OCI-LY1 (cell line): Measurements from ENCODE around the gene NEXN.

Experiments
- H2AFZ ChIP-seq: fragments of 200-600 bp; sonication (generic), shearing (Covaris generic); 2 replicates; pipeline ENCODE4 v1.6.0; 2014; ENCODE audit warnings: antibody characterized with exemption, mild to moderate bottlenecking, low read length
- H3F3A ChIP-seq: fragments of 200-600 bp; sonication (generic), shearing (Covaris generic); 2 replicates; pipeline ENCODE4 v1.6.0; 2014; ENCODE audit warnings: mild to moderate bottlenecking, antibody characterized with exemption, low read length, moderate library complexity; ENCODE audit not compliant: insufficient read depth
- H3K27ac ChIP-seq: fragments of 200-600 bp; sonication (generic); 2 replicates; pipeline ENCODE4 v1.5.1; 2014; ENCODE audit warnings: low read length, mixed run types, mild to moderate bottlenecking, low read depth; ENCODE audit not compliant: poor library complexity, severe bottlenecking
- H3K27me3 ChIP-seq: fragments of 200-600 bp; sonication (generic); 2 replicates; pipeline ENCODE4 v1.6.0; 2014; ENCODE audit warnings: antibody characterized with exemption, mild to moderate bottlenecking, low read length, moderate library complexity; ENCODE audit not compliant: insufficient read depth
- H3K36me3 ChIP-seq: fragments of 200-600 bp; sonication (generic); 2 replicates; pipeline ENCODE4 v1.6.1; 2014; ENCODE audit warnings: mild to moderate bottlenecking, antibody characterized with exemption, low read length, moderate library complexity, mixed read lengths; ENCODE audit not compliant: insufficient read depth
- H3K4me1 ChIP-seq: fragments of 200-600 bp; sonication (generic); 2 replicates; pipeline ENCODE4 v1.5.1; 2014; ENCODE audit warnings: mild to moderate bottlenecking, low read length, moderate library complexity; ENCODE audit not compliant: insufficient read depth, severe bottlenecking
- H3K4me2 ChIP-seq: fragments of 200-600 bp; sonication (generic), shearing (Covaris generic); 2 replicates; pipeline ENCODE4 v1.6.1; 2014; ENCODE audit warnings: low read length
- H3K4me3 ChIP-seq: fragments of 200-600 bp; sonication (generic); 2 replicates; pipeline ENCODE4 v1.5.1; 2014; ENCODE audit warnings: low read length, low read depth, mild to moderate bottlenecking, mixed read lengths; ENCODE audit not compliant: poor library complexity, severe bottlenecking
- H3K79me2 ChIP-seq: fragments of 200-600 bp; shearing (Covaris generic); 2 replicates; pipeline ENCODE4 v1.6.1; 2016; ENCODE audit warnings: mixed run types, low read length, mixed read lengths; ENCODE audit not compliant: insufficient read depth
- H3K9ac ChIP-seq: fragments of 200-600 bp; sonication (generic), shearing (Covaris generic); 2 replicates; pipeline ENCODE4 v1.6.1; 2014; ENCODE audit warnings: mild to moderate bottlenecking, low read length, mixed read lengths
- H3K9me2 ChIP-seq: fragments of 200-600 bp; sonication (generic), shearing (Covaris generic); 2 replicates; pipeline ENCODE4 v1.6.1; 2014; ENCODE audit warnings: low read depth, mild to moderate bottlenecking, low read length, mixed read lengths
- H3K9me3 ChIP-seq: fragments of 200-600 bp; shearing (Covaris generic); 2 replicates; pipeline ENCODE4 v1.6.1; 2014; ENCODE audit warnings: low read length, mixed read lengths
- H4K20me1 ChIP-seq: fragments of 200-600 bp; sonication (generic), shearing (Covaris generic); 2 replicates; pipeline ENCODE4 v1.6.0; 2016; ENCODE audit warnings: mild to moderate bottlenecking, low read length; ENCODE audit not compliant: insufficient read depth
- CTCF ChIP-seq: fragments of 200-600 bp; sonication (generic), shearing (Covaris generic); IDR thresholded peaks from 2 replicates; pipeline ENCODE4 v1.5.1; 2017; ENCODE audit warnings: mild to moderate bottlenecking, antibody characterized with exemption, low read length, moderate library complexity, mixed read lengths
- EZH2 ChIP-seq: fragments of 200-600 bp; sonication (generic), shearing (Covaris generic); IDR thresholded peaks from 2 replicates; pipeline ENCODE4 v1.8.0; 2017; ENCODE audit warnings: borderline replicate concordance, mixed run types, mild to moderate bottlenecking, antibody characterized with exemption, low read length, moderate library complexity, mixed read lengths

NEXN gene

GRCh38 chr1:77882411-77882810 lies 6.0 kb upstream of the NEXN start:
- Histone ChIP-seq H3K9me2 (no peaks in the 10 kb centered on the region), H3K27ac (no peak overlapping the region), H3K36me3 (no peaks in the 10 kb centered on the region; the same call in 1 of the 2 replicates), H3K9me3 (no peaks in the 10 kb centered on the region), H3K79me2 (no peaks in the 10 kb centered on the region), H3K4me2 (no peak overlapping the region), H3K4me3 (no peak overlapping the region), H3K4me1 (no peaks in the 10 kb centered on the region), H4K20me1 (no peaks in the 10 kb centered on the region), H2AFZ (no peak overlapping the region), H3K27me3 (no peaks in the 10 kb centered on the region), H3K9ac (no peak overlapping the region), H3F3A (no peaks in the 10 kb centered on the region)
- TF ChIP-seq CTCF (no peak), EZH2 (no peak)

GRCh38 chr1:77888781-77889642 lies 588 bp downstream of the NEXN start:
- Histone ChIP-seq H3K4me1 (peaks cover 15% of the 10 kb centered on the region), H3K4me3 (peak overlapping the region; percentile 56), H3K9ac (peak overlapping the region; percentile 32; the same call in 1 of the 2 replicates), H3K36me3 (no peaks in the 10 kb centered on the region), H3K9me3 (no peaks in the 10 kb centered on the region), H3K27me3 (no peaks in the 10 kb centered on the region; the same call in 1 of the 2 replicates), H3K9me2 (no peaks in the 10 kb centered on the region), H3F3A (no peaks in the 10 kb centered on the region), H3K79me2 (no peaks in the 10 kb centered on the region), H4K20me1 (no peaks in the 10 kb centered on the region), H3K4me2 (peak overlapping the region; percentile 77), H2AFZ (no peak overlapping the region), H3K27ac (no peak overlapping the region)
- TF ChIP-seq CTCF (no peak), EZH2 (no peak)

- no peak overlapping the region for H3K27ac ChIP-seq
- no peaks in the 10 kb centered on the region for H4K20me1 ChIP-seq
- H3F3A ChIP-seq = no peaks in the 10 kb centered on the region
- TF ChIP-seq CTCF (no peak), EZH2 (no peak)
- peaks cover 15% of the 10 kb centered on the region for H3K4me1 ChIP-seq
- H3K79me2 ChIP-seq = no peaks in the 10 kb centered on the region
- H3K36me3 ChIP-seq = no peaks in the 10 kb centered on the region
- H3K27me3 ChIP-seq = no peaks in the 10 kb centered on the region; the same call in 1 of the 2 replicates
- H3K4me3 ChIP-seq = peak overlapping the region; percentile 56
- H3K9me3 ChIP-seq = no peaks in the 10 kb centered on the region
- H2AFZ ChIP-seq = no peak overlapping the region
- peak overlapping the region; percentile 77; the same call in 1 of the 2 replicates for H3K4me2 ChIP-seq
- H3K9me2 ChIP-seq = no peaks in the 10 kb centered on the region
- no peak overlapping the region for H3K9ac ChIP-seq
These were observed 1.2 kb downstream of the NEXN start for GRCh38 chr1:77889671-77890070.
